Endothelial cell of umbilical vein (primary cell): ENCODE measurements around the gene S100Z.

ENCODE experiments used
- CTCF ChIP-seq, 2 donors: IDR thresholded peaks; 1 replicate in 1 of 2; 2 replicates in 1 of 2; pipeline ENCODE4 v1.5.1; 2011; ENCODE audit warnings: low read length in 2 of 2, mild to moderate bottlenecking in 2 of 2, moderate library complexity in 2 of 2, control low read depth in 1 of 2, inconsistent platforms in 1 of 2, low read depth in 1 of 2; ENCODE audit not compliant: insufficient read depth in 1 of 2; ENCODE audit errors: extremely low read depth in 1 of 2
- EZH2 ChIP-seq: IDR thresholded peaks from 2 replicates; pipeline ENCODE4 v1.6.1; 2012; ENCODE audit warnings: borderline replicate concordance, low read depth, mild to moderate bottlenecking, moderate library complexity, low read length, inconsistent platforms; ENCODE audit not compliant: severe bottlenecking
- FOS ChIP-seq: IDR thresholded peaks from 2 replicates; pipeline ENCODE4 v1.6.1; 2011; ENCODE audit warnings: mild to moderate bottlenecking, low read length, moderate library complexity, borderline replicate concordance; ENCODE audit not compliant: insufficient read depth
- JUN ChIP-seq: IDR thresholded peaks from 2 replicates; pipeline ENCODE4 v1.6.1; 2011; ENCODE audit warnings: borderline replicate concordance, low read depth; ENCODE audit not compliant: insufficient read length, insufficient read depth
- MAX ChIP-seq: IDR thresholded peaks from 2 replicates; pipeline ENCODE4 v1.6.1; 2011; ENCODE audit not compliant: insufficient read depth, insufficient read length
- POLR2A ChIP-seq: IDR thresholded peaks from 2 replicates; pipeline ENCODE4 v1.6.1; 2012; ENCODE audit warnings: low read depth, mild to moderate bottlenecking, control low read depth, low read length
- POLR2AphosphoS5 ChIP-seq: IDR thresholded peaks from 2 replicates; pipeline ENCODE4 v1.6.1; 2012; ENCODE audit warnings: low read depth, mild to moderate bottlenecking, control low read depth, low read length, moderate library complexity; ENCODE audit not compliant: insufficient read depth

GRCh38 chr5:76952795-76953536 is 103.2 kb downstream of the S100Z start, which contains the start of gene CRHBP:
- TF ChIP-seq POLR2A (no peak), CTCF (IDR thresholded peaks at IDR 0.05; ENCODE audit: extremely low read depth in 1 of 2, insufficient read depth in 1 of 2, low read depth in 1 of 2, low read length in 2 of 2) (no peak), MAX (no peak), EZH2 (no peak), POLR2AphosphoS5 (no peak), FOS (no peak), JUN (no peak)
